GM18508 (cell line): Measurements from ENCODE around the gene ACTG1.

ENCODE experiments used
- ATAC-seq: cut with Tn5 transposase; IDR thresholded peaks from one replicate; pipeline ENCODE4 v1.9.1; 2021; ENCODE audit warnings: moderate number of reproducible peaks; ENCODE audit not compliant: insufficient read depth, unreplicated experiment

Gene ACTG1

DNA sequence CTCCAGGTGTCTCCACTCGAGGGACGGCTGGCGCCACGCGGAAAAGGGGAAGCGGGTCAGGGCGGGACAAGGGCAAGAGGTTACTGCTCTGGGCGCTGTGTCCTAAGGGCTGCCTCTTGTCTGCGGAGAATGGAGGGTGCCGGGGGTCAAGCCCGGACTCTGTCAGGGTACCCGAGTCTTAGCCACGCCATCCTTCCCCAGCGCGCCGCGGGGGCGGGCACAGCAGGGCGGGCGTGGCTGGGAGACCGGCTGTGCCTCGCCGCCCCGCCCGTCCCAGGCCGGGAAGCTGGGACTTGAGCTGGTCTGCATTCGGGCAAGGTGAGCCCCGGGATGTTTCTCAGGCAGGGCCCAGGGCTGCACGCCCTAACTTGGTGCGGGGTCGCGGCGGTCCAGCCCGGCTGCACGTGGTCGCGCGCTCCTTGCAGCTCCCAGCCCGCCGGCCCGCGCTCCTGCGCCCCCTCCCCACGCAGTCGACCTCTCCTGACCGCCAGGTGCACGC is 6.2 kb upstream of the ACTG1 start:
- no peak for ATAC-seq

DNA sequence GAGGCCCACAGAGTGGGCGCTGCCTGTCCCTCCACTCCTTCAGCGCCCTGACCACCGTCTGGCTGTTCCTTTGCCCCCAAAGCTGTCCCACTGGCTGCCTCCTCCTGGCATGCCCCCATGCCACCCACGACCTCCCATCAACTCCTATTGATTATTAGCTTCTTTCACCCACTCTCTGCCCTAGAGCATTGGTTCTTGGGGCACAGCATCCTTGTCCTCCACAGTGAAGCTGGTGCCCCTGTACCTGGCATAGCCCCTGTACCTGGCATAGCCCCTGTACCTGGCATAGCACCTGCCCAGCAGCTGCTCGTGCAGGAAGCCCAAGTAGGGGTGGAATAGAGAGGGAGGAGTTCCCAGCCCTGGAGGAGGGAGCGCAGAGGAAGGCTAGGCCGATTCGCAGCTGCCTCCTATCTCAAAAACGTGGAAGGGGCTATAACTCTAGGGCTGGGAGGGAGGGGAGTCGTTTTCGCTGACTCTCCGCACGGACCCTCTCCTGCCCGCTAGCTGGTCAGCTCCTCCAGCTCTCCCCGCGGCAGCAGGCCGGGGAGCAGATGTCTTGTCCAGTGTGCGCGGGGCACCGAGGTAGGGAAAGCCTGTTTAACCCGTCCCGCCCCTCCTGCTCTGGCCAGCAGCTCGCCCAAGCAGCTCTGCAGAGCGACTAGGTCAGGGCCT is 5.7 kb upstream of the ACTG1 start:
- no peak for ATAC-seq

DNA sequence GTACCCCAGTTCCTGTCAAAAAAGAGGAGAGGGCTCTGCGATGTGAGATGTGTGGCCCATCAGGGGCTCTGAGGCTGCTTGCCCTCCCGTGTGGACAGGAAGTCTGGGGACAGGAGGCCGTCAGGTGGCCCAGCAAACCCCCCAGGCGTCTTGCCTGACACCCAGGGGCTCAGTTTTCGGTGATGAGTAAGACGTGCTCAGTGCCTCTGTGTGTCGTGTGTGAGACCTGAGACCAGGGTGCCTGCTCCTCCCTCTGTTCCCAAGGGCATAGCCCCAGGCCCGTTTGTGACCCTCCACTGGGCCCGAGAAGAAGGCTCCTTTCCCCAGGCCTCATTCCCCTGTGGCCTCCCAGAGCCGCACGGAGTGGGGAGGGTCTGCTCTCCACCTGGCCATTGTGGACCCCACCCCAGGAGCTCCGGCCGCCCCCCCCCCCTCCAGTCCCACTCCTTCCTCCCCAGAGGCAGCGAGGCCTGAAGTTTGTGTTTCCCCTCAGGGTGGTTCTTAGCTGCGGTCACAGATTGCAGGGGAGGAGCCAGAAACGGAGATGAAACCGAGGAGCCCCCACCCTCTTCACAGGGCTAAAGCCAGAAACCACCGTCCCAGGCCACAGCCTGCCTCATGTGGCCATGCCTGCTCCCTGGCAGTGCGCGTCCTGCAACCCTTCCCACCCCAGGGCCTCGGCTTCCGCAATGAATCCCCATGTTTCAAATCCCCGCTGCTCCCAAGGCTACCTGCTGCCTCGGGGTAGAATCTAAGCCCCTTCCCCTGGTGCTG is 4.9 kb upstream of the ACTG1 start:
- ATAC-seq, result no peak

DNA sequence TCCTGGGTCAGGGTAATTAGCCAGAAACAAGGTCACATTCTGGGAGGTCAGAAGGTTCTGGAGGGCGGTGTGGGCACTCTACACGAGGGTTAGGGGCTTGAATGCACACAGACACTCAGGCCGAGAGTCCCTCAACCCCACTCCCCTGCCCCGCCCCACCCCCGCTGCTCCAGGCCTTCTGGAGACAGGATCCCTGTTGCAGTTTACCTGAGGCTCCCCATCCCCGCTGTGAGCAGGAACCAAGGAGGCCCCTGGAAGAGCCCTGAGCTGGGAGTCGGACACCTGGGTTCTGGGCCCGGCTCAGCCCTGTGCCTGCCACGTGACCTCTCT is 4.4 kb upstream of the ACTG1 start:
- no peak for ATAC-seq

DNA sequence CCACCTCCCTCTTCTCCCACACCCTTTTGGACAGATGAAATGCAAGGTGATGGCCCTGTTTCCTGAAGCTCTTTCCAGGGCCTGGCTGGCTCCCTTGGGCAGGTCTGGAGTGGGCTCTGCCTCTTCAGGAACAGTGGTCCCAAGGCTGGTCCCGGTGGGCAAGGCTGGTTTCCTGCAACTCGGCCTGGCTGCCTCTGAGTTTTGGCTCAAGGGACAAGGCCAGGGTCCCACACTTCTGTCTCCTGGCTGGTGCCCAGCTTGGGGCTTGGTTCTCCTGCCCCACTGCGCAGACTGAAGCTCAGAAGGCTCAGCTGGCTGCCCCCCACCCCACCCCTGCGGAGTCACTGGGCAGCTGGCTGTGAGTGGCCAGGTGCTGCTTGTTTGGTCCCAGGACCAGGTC is 3.8 kb upstream of the ACTG1 start:
- ATAC-seq, result no peak

DNA sequence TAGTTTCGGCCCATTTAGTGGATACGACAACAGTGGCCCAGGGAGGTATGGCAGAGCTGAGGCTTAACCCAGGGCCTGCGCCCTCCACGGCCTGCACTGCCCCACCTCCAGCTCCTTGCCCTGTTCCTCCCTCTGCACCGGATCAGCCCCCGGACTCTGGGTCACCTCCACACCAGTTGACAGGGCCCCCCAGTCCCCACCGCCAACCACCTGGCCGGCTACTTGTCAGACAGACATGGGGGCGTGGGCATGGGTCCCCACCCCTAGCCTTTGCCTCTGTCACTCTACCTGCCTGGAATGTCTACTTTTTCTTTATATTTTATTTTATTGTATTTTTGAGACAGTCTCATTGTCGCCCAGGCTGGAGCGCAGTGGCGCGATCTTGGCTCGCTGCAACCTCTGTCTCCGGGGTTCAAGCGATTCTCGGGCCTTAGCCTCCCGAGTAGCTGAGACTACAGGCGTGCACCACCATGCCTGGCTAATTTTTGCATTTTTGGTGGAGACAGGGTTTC is 3.0 kb upstream of the ACTG1 start:
- ATAC-seq, result no peak

DNA sequence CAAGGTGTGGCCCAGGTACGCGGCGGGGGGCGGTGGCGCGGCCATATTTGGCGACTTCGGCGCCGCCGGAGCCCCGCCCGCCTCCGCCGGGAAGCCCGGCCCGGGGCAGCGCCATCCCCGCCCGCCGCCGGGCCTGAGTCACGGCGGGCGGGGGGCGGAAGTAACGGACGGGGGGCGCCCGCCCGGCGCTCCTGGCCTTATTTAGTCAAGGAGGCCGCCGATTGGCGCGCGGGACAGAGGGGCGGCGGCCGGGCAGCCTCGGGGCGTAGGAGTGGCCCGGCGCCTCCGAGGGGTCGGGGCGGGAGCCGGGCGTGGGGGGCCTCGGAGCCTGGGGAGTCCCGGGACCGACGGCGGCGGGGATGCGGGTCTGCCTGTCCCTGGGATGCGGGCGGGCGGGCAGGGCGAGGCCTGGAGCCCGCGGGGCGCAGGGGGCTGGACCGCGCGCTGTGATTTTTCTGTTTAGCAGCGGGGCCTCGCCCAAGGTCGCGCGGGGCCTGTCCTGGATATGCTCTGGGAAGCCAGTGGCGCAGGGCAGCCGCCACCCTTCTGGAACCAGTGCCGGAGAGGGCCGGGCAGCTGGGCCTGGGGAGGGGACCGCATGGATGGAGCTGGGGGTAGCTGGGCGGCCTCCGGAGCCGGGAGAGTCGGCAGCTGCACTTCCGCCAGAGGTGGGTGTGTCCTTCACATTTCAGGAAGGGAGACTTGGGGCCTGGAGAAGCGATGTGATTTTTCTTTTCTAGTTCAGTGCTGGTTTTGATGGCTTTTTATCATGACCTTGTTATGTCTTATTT is 2.3 kb upstream of the ACTG1 start:
- no peak for ATAC-seq

DNA sequence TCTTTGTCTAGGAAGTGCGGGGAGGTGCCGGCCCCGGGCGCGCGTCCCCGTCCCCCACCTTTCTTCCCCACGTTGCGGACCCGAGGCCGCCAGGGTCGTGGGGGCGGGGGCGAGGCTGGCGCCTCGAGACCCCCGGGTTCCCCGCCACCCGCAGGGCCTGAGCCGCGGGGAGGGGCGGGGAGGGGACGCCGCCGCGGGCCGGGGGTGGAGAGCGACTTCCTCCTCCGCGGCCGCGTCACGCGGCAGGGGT is 1.8 kb upstream of the ACTG1 start:
- no peak for ATAC-seq

DNA sequence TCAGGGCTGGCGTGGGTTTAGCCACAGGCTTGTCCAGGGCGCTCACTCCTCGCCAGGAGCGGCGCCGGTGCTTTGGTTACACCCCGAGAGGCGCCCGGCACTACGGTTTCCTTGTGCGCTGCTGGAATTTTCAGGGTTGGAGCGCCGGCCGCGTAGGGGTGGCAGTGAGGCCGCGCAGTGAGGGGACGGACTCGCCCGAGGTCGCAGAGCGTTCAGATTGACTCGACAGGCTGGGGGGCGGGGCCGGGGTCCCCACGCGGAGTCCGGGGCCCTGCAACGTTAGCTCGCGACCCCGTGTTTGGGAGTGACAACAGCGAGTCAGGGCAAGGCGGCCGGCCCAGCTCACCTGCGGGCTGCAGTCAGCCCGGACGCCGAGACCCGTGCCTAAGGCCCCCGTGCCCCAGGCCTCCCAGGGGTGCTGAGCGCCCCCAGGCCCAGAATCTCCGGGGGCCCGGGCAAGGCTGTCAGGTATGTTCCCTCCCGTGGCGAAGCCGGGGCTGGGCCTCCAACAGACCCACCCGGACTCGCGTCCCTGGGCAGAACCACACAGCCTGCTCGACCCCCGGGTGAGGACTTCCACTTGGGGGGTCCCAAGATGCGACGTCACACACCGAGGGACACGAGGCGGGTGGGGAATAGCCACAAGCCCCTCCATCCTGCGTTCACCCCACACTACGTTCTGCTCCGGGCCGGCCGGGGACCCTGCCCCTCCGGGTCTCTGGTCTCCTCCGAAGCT is 1.3 kb upstream of the ACTG1 start:
- ATAC-seq, result no peak

DNA sequence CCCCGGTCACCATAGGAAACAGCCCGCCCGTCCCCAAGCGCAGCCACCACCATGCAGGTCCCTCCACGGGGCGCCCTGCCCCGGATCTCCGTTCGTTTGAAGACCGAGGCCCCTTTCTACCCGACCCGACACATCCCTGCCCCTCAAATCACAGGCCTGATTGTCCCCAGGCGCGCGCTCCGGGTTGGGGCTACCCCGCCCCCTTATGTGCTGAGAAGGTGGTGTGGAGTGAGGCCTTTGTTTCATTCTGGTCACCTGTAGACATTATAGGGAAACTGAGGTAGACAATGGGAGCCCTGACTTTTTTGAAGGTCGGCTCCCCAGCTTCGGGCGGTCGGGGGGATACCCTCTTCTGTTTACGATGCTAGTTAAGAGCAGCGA is 763 bp upstream of the ACTG1 start:
- ATAC-seq, result no peak

DNA sequence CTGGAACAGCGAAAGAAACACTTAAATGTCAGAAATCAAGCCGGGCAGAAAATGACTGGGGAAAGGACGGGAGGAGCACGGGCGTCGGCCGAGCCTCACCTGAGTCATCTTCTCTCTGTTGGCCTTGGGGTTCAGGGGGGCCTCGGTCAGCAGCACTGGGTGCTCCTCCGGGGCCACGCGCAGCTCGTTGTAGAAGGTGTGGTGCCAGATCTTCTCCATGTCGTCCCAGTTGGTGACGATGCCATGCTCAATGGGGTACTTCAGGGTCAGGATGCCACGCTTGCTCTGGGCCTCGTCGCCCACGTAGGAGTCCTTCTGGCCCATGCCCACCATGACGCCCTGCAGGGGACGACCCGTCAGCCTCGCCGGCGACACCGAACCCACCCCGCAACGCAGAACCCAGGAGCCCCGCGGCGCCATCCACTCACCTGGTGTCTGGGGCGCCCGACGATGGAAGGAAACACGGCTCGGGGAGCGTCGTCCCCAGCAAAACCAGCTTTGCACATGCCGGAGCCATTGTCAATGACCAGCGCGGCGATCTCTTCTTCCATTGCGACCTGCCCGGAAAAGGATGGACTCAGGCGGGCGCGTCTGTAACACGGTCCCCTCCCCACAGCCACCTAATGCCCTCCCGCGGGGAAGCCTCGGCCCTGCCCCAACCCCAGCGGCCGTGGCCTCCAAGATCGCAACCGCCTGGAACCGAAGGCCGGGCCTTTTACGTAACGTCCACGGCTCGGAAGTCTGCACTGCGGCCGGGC is 616 bp downstream of the ACTG1 start:
- no peak for ATAC-seq

DNA sequence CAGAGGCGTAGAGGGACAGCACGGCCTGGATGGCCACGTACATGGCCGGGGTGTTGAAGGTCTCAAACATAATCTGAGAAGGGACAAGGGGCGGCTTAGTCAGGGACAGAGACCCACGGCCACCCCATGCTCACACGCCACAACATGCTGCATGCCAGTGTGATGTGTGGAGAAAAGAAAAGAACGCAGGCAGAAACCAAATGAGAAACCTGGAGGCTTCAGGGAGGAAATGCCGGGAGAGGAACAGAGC is 1.1 kb downstream of the ACTG1 start:
- ATAC-seq, result no peak

DNA sequence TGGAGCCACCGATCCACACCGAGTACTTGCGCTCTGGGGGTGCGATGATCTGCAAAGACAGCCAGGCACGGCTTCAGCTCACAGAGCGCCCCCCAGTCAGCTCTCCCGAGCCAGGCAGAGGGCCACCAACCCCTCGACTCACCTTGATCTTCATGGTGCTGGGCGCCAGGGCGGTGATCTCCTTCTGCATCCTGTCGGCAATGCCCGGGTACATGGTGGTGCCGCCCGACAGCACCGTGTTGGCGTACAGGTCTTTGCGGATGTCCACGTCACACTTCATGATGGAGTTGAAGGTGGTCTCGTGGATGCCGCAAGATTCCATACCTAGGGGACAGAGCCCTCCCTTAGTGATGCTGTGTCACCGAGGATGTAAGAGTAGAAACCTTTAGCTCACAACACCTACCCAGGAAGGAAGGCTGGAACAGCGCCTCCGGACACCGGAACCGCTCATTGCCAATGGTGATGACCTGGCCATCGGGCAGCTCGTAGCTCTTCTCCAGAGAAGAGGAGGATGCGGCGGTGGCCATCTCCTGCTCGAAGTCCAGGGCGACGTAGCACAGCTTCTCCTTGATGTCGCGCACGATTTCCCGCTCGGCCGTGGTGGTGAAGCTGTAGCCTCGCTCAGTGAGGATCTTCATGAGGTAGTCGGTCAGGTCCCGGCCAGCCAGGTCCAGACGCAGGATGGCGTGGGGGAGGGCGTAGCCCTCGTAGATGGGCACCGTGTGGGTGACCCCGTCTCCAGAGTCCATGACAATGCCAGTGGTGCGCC is 1.6 kb downstream of the ACTG1 start:
- no peak for ATAC-seq

DNA sequence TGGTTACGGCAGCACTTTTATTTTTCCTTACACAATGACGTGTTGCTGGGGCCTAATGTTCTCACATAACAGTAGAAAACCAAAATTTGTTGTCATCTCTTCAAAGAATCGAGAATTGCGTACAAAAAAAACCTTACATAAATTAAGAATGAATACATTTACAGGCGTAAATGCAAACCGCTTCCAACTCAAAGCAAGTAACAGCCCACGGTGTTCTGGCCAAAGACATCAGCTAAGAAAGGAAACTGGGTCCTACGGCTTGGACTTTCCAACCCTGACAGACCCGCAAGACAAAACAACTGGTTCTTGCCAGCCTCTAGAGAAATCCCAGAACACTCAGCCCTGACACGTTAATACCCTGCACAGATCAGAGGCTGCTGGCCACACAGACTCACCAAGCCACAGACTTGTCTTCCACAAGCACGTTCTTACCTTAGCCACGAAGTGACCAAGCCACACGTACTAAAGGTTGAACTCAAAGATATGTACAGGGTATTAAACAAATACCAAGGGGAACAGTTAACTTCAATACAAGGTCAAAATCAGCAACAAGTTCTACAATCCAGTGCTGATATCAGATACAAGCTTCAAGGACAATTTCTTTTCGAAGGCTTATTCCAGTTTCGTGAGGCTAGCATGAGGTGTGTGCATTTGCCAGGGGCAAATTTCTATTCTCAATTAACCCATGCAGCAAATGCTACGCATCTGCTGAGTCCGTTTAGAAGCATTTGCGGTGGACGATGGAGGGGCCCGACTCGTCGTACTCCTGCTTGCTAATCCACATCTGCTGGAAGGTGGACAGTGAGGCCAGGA is 2.4 kb downstream of the ACTG1 start:
- ATAC-seq, result no peak

DNA sequence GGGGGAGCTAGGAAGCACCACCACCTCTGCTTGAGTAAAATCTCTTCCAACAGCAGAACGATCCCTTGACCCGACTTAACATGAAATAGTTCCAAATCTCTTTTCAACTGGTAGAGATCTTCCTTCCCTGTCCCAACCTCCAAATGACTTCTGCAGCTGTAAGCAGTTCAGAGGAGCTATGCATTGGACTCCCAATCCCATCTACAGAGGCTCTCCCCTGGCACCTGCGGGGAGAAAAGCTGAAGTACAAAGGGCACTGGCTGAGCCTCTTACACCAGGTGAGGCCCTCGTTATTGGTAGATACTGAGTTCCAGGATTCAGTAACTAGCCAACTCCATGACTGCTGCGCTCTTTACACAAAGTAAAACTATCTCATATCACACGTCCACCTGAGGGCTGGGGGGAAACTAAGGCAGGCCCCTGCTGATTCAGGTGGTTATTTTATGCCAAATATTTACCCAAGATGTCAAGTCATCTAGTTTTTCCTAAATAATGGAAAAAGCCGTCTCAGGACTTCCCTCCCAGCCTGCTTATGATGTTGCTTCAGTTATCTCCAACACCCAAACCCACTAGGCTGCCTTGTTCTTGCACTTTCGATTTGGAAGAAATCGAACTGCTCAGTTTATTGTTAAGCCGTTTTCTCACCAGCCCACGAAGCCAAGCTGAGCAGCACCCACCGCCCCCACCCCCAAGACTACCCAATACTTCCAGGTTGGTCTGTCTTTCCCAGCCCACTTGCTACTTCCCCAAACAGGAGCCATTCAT is 3.2 kb downstream of the ACTG1 start:
- no peak for ATAC-seq

DNA sequence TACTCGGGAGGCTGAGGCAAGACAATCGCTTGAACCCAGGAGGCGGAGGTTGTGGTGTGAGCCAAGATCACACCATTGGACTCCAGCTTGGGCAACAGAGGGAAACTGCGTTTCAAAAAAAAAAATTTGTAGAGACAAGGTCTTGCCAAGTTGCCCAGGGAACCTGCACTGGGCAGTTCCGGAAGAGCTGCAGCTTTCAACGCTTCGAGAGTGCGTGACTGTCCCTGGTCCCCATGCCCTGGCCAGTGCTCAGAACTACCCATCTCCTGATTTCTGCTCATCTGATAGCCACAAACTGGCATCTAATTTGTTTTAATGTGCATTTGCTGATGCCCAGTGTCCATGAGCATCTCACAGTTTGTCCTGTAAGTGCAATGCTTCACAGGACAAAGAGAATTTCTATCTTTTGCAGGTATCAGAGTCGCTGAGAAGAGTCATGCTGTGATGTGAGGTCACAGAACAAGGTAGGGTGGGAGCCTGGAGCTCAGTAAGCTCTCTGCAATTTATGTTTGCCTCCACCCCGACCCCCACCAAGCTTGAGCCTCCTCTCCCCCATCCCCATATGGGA is 3.9 kb downstream of the ACTG1 start:
- ATAC-seq, result no peak

DNA sequence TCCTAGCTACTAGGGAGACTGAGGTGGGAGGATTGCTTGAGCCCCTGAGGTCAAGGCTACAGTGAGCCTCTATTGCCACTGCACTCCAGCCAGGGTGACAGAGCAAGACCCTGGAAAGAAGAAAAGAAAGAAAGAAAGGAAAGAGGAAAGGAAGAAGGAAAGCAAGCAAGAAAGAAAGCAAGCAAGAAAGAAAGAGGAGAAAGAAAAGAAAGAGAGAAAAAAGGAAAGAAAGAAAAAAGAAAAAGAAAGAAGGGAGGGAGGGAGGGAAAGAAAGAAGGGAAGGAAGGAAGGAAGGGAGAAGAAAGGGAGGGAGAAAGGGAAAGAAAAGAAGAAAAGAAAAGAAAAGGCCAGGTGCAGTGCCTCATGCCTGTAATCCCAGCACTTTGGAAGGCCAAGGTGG is 9.0 kb downstream of the ACTG1 start:
- ATAC-seq, result no peak
